Measurements from ENCODE around the gene KCNIP1. TPM values are rescaled to one million over a fixed set of nuclear protein-coding genes. Genes with fewer than 3 reads are reported as not detected.
A peak's percentile ranks its signal among the peaks of the same experiment; 100 is the strongest.

KCNIP1 gene
- total and polyA plus RNA-seq, 2 experiments from 2014 or later = 0.43 to 0.80 TPM

DNA sequence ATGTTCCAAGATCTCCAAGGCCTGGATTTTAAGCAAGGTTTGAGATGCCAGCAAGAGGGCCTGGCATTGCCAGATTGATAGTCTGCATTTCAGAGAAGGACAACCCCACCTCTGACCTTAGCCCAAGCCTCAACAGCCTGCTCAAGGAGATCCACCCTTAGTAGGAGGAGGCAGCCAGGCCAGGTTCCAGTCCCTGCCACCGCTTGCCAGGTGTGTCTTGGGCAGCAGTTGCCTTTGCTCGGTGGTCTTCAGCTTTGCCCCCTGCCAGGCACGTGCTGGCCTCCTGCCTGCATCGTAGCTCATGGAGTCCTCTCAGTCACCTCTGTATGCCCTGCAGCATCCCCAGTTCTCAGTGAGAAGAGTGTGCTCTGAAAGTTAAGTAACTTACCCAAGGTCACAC, 134.2 kb downstream of the KCNIP1 start:
- H3K27ac ChIP-seq = no peak overlapping the region
- H3K9me3 ChIP-seq (ENCODE audit: low read depth) = no peaks in the 10 kb centered on the region
- no peaks in the 10 kb centered on the region for H3K36me3 ChIP-seq (replicated peaks; ENCODE audit: insufficient read depth, low read depth)
- peaks cover 9% of the 10 kb centered on the region for H3K4me1 ChIP-seq (ENCODE audit: insufficient read depth)
- DNase-seq (ENCODE audit: low spot score) = no peak
- H2AFZ ChIP-seq = no peak overlapping the region
- H3K27me3 ChIP-seq = no peaks in the 10 kb centered on the region
- no peak overlapping the region for H3K4me2 ChIP-seq
- no peaks in the 10 kb centered on the region for H3K9me2 ChIP-seq (replicated peaks; ENCODE audit: insufficient read depth)
- no peaks in the 10 kb centered on the region for H4K20me1 ChIP-seq (ENCODE audit: insufficient read depth, poor library complexity, severe bottlenecking)
- WGBS (ENCODE audit: low lambda C conversion rate, missing lambda C conversion rate) = 97% methylated on average over 4 of the region's 4 CpGs
- H3K4me3 ChIP-seq = no peak overlapping the region
- no peaks in the 10 kb centered on the region for H3K79me2 ChIP-seq
- TF ChIP-seq, protein P1, sequence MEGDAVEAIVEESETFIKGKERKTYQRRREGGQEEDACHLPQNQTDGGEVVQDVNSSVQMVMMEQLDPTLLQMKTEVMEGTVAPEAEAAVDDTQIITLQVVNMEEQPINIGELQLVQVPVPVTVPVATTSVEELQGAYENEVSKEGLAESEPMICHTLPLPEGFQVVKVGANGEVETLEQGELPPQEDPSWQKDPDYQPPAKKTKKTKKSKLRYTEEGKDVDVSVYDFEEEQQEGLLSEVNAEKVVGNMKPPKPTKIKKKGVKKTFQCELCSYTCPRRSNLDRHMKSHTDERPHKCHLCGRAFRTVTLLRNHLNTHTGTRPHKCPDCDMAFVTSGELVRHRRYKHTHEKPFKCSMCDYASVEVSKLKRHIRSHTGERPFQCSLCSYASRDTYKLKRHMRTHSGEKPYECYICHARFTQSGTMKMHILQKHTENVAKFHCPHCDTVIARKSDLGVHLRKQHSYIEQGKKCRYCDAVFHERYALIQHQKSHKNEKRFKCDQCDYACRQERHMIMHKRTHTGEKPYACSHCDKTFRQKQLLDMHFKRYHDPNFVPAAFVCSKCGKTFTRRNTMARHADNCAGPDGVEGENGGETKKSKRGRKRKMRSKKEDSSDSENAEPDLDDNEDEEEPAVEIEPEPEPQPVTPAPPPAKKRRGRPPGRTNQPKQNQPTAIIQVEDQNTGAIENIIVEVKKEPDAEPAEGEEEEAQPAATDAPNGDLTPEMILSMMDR (IDR thresholded peaks at IDR 0.05; ENCODE audit: poor library complexity) = no peak
- no peak for TF ChIP-seq EZH2 (IDR thresholded peaks at IDR 0.05; ENCODE audit: borderline replicate concordance)
- TF ChIP-seq EZH2phosphoT487 (IDR thresholded peaks at IDR 0.05; ENCODE audit: low read depth, severe bottlenecking, unreplicated experiment) = no peak

DNA sequence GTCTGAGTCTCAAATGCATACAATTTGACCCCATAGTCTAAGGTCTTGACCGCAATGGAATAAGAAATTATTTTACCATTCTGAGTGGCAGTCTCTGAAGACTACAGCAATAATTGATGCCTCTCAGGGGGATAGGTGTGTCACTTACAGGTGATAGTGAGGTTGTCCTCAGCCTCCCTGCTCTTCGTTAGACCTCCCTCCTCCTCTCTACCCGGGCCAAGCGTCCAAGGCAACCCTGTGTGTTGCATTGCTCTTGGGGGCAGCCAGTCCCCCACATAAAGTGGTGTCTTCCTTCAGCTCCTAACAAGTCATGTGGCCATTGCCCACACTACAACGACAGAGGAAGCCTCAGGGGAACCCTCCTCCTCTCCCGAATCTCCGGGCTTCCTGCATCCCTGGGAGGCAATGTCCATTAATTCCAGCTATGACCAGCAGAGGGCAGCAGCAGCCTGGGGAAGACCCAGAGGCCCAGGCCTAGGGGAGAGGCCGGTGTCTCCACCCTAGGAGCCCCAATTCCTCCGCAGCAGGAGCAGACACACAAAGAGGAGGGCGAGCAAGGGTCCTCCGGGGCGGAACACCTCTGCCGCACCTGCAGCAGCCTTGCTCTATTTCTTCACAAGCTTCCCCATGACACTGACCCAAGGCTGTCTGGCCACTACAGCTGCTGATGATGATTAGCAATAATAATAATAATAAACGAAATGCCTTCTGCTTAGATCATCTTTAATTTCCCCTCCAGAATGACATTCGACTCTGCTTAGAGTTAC, 134.8 kb downstream of the KCNIP1 start:
- Histone ChIP-seq H3K4me1 (ENCODE audit: insufficient read depth) (peaks cover 6% of the 10 kb centered on the region), H3K27me3 (no peaks in the 10 kb centered on the region), H4K20me1 (ENCODE audit: insufficient read depth, poor library complexity, severe bottlenecking) (no peaks in the 10 kb centered on the region), H3K79me2 (no peaks in the 10 kb centered on the region), H3K36me3 (replicated peaks; ENCODE audit: insufficient read depth, low read depth) (no peaks in the 10 kb centered on the region), H3K4me2 (no peak overlapping the region), H3K9me2 (replicated peaks; ENCODE audit: insufficient read depth) (no peaks in the 10 kb centered on the region), H3K27ac (no peak overlapping the region), H3K9me3 (ENCODE audit: low read depth) (no peaks in the 10 kb centered on the region), H2AFZ (no peak overlapping the region), H3K4me3 (no peak overlapping the region)
- DNase-seq (ENCODE audit: low spot score) = peak; percentile 79
- TF ChIP-seq, protein P1 (IDR thresholded peaks at IDR 0.05; ENCODE audit: poor library complexity) = peak; percentile 85
- no peak for TF ChIP-seq EZH2 (IDR thresholded peaks at IDR 0.05; ENCODE audit: borderline replicate concordance)
- TF ChIP-seq EZH2phosphoT487 (IDR thresholded peaks at IDR 0.05; ENCODE audit: low read depth, severe bottlenecking, unreplicated experiment) = no peak
- WGBS (ENCODE audit: low lambda C conversion rate, missing lambda C conversion rate) = 42% methylated on average over 15 of the region's 15 CpGs

DNA sequence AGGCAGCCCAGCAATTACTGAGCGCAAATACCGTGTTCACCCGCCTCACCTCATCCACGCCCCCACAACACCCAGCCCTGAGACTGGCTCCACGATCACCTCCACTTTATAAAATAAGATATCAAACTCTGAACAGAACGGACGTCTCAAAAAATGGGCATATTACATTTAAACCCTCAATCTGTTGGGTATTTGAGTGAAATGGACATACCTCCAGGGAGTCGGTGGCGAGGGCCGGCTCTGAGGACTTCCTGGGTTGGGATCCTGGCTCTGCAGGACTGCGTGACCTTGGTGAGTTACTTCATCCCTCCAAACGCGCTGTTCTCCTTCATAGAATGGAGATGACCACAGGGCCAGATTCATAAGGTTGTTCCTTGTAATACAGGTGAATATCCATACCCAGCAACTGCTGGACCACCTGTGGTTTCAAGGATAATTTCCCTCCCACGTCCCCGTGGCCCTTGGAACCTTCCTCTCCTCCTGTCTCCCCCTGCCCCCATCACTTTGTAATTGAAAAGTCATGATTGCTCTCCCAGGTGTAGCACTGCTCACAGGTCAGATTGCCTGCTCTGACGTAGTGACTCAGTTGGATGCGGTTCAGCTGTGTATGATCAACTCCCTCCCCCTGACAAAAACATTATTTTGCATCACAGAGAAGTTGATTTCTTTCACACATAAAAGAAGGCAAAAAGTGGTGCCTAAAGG, 135.6 kb downstream of the KCNIP1 start:
- no peaks in the 10 kb centered on the region for H3K36me3 ChIP-seq (replicated peaks; ENCODE audit: insufficient read depth, low read depth)
- 89% methylated on average over 17 of the region's 17 CpGs for WGBS (ENCODE audit: low lambda C conversion rate, missing lambda C conversion rate)

More for the DNA sequence above, 135.6 kb downstream of the KCNIP1 start:
- H3K9me2 ChIP-seq (replicated peaks; ENCODE audit: insufficient read depth) = no peaks in the 10 kb centered on the region
- no peak overlapping the region for H3K27ac ChIP-seq
- TF ChIP-seq, protein P1 (IDR thresholded peaks at IDR 0.05; ENCODE audit: poor library complexity) = no peak
- TF ChIP-seq EZH2 (IDR thresholded peaks at IDR 0.05; ENCODE audit: borderline replicate concordance) = no peak
- no peak for TF ChIP-seq EZH2phosphoT487 (IDR thresholded peaks at IDR 0.05; ENCODE audit: low read depth, severe bottlenecking, unreplicated experiment)
- no peaks in the 10 kb centered on the region for H3K27me3 ChIP-seq
- no peaks in the 10 kb centered on the region for H4K20me1 ChIP-seq (ENCODE audit: insufficient read depth, poor library complexity, severe bottlenecking)
- no peak overlapping the region for H3K4me2 ChIP-seq
- H2AFZ ChIP-seq = no peak overlapping the region
- H3K79me2 ChIP-seq = no peaks in the 10 kb centered on the region
- no peak for DNase-seq (ENCODE audit: low spot score)
- no peak overlapping the region for H3K4me3 ChIP-seq
- no peaks in the 10 kb centered on the region for H3K4me1 ChIP-seq (ENCODE audit: insufficient read depth)
- no peaks in the 10 kb centered on the region for H3K9me3 ChIP-seq (ENCODE audit: low read depth)

Data from hepatocyte (in vitro differentiated cells).